Measurements from ENCODE around the gene RBM38.

RBM38 gene

DNA sequence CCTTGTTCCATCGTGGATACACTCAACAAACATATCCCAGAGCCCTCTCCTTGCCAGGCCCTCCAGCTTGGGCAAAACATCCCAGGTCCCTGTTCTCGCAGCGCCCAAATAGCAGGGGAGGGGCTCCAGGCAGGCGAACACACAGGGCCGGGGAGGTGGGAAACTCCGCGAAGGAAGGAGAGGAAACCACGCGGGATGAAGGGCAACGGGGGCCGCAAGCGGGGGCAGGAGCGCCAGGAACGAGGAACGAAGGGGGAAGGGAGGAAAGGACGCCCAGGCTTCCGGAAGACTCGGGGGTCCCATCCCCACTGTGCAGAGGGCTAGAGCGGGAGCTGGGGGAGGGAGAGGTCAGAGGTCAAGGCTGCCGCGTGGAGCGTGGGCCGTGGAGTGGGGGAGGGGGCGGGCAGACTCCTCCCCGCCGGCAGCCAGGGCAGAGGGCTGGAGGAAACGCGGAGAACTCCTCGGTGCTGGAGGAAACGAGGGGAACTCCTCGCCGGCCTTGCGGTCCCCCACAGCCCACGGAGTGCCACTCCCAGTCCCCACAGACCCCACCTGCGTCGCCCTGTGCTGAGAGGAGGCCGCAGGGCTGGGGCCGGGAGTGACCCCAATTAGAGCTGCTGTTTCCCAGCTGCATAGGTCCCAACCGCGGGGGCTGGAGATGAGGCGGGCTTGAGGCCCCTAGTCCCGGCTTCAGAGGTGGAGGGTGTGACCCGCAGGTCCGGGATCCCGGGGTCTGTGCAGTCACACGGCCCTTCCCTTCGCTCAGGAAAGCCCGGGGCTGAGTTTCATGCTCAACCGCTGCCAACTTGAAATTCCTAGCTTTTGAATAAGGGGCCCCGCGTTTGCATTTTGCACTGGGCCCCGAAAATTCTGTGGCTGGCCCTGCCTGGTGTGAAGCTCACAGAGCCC, 1.2 kb upstream of the RBM38 start (continued):
- TF ChIP-seq ZNF223 (tag by site-specific recombination; IDR thresholded peaks at IDR 0.05) (no peak), MEIS1 (CRISPR knock-in tag; IDR thresholded peaks at IDR 0.05; ENCODE audit: borderline replicate concordance) (no peak), ZNF138 (tag by site-specific recombination; IDR thresholded peaks at IDR 0.05; ENCODE audit: borderline replicate concordance) (no peak), ZNF211 (tag by site-specific recombination; IDR thresholded peaks at IDR 0.05; ENCODE audit: low read depth) (no peak), ZNF48 (tag by site-specific recombination; IDR thresholded peaks at IDR 0.05) (no peak), ZNF777 (tag by site-specific recombination; IDR thresholded peaks at IDR 0.05; ENCODE audit: borderline replicate concordance) (0 out of 2 replicates have a peak, but pooled peaks have one; percentile 13), ZNF571 (tag by site-specific recombination; IDR thresholded peaks at IDR 0.05) (no peak), ZNF76 (tag by site-specific recombination; IDR thresholded peaks at IDR 0.05; ENCODE audit: borderline replicate concordance, low read depth) (peak; percentile 7; the same call in 1 of the 2 replicates), ZNF248 (tag by site-specific recombination; IDR thresholded peaks at IDR 0.05) (no peak), ZNF510 (tag by site-specific recombination; IDR thresholded peaks at IDR 0.05; ENCODE audit: insufficient replicate concordance) (no peak), FEZF1 (tag by site-specific recombination; IDR thresholded peaks at IDR 0.05) (no peak), ZSCAN4 (tag by site-specific recombination; IDR thresholded peaks at IDR 0.05) (no peak), ZNF19 (tag by site-specific recombination; IDR thresholded peaks at IDR 0.05; ENCODE audit: low read depth) (no peak), SP2 (tag by site-specific recombination; IDR thresholded peaks at IDR 0.05) (peak; percentile 34; the same call in 1 of the 2 replicates), ZNF202 (tag by site-specific recombination; IDR thresholded peaks at IDR 0.05; ENCODE audit: borderline replicate concordance) (peak; percentile 98), ZNF701 (tag by site-specific recombination; IDR thresholded peaks at IDR 0.05) (no peak), ZNF114 (tag by site-specific recombination; IDR thresholded peaks at IDR 0.05) (no peak), OVOL3 (tag by site-specific recombination; IDR thresholded peaks at IDR 0.05) (no peak), ZNF174 (tag by site-specific recombination; IDR thresholded peaks at IDR 0.05) (no peak)
- TF ChIP-seq, protein P1, sequence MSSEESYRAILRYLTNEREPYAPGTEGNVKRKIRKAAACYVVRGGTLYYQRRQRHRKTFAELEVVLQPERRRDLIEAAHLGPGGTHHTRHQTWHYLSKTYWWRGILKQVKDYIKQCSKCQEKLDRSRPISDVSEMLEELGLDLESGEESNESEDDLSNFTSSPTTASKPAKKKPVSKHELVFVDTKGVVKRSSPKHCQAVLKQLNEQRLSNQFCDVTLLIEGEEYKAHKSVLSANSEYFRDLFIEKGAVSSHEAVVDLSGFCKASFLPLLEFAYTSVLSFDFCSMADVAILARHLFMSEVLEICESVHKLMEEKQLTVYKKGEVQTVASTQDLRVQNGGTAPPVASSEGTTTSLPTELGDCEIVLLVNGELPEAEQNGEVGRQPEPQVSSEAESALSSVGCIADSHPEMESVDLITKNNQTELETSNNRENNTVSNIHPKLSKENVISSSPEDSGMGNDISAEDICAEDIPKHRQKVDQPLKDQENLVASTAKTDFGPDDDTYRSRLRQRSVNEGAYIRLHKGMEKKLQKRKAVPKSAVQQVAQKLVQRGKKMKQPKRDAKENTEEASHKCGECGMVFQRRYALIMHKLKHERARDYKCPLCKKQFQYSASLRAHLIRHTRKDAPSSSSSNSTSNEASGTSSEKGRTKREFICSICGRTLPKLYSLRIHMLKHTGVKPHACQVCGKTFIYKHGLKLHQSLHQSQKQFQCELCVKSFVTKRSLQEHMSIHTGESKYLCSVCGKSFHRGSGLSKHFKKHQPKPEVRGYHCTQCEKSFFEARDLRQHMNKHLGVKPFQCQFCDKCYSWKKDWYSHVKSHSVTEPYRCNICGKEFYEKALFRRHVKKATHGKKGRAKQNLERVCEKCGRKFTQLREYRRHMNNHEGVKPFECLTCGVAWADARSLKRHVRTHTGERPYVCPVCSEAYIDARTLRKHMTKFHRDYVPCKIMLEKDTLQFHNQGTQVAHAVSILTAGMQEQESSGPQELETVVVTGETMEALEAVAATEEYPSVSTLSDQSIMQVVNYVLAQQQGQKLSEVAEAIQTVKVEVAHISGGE (tag by site-specific recombination; conservative IDR thresholded peaks at IDR 0.05; ENCODE audit: low read depth): no peak
- TF ChIP-seq, protein P2, sequence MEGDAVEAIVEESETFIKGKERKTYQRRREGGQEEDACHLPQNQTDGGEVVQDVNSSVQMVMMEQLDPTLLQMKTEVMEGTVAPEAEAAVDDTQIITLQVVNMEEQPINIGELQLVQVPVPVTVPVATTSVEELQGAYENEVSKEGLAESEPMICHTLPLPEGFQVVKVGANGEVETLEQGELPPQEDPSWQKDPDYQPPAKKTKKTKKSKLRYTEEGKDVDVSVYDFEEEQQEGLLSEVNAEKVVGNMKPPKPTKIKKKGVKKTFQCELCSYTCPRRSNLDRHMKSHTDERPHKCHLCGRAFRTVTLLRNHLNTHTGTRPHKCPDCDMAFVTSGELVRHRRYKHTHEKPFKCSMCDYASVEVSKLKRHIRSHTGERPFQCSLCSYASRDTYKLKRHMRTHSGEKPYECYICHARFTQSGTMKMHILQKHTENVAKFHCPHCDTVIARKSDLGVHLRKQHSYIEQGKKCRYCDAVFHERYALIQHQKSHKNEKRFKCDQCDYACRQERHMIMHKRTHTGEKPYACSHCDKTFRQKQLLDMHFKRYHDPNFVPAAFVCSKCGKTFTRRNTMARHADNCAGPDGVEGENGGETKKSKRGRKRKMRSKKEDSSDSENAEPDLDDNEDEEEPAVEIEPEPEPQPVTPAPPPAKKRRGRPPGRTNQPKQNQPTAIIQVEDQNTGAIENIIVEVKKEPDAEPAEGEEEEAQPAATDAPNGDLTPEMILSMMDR (tag by site-specific recombination; IDR thresholded peaks at IDR 0.05): no peak
- TF ChIP-seq, protein P3, sequence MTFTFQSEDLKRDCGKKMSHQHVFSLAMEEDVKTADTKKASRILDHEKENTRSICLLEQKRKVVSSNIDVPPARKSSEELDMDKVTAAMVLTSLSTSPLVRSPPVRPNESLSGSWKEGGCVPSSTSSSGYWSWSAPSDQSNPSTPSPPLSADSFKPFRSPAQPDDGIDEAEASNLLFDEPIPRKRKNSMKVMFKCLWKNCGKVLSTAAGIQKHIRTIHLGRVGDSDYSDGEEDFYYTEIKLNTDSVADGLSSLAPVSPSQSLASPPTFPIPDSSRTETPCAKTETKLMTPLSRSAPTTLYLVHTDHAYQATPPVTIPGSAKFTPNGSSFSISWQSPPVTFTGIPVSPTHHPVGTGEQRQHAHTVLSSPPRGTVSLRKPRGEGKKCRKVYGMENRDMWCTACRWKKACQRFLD (tag by site-specific recombination; IDR thresholded peaks at IDR 0.05): no peak
- TF ChIP-seq, protein P4, sequence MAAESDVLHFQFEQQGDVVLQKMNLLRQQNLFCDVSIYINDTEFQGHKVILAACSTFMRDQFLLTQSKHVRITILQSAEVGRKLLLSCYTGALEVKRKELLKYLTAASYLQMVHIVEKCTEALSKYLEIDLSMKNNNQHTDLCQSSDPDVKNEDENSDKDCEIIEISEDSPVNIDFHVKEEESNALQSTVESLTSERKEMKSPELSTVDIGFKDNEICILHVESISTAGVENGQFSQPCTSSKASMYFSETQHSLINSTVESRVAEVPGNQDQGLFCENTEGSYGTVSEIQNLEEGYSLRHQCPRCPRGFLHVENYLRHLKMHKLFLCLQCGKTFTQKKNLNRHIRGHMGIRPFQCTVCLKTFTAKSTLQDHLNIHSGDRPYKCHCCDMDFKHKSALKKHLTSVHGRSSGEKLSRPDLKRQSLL (tag by site-specific recombination; IDR thresholded peaks at IDR 0.05): no peak
- TF ChIP-seq, protein P5, sequence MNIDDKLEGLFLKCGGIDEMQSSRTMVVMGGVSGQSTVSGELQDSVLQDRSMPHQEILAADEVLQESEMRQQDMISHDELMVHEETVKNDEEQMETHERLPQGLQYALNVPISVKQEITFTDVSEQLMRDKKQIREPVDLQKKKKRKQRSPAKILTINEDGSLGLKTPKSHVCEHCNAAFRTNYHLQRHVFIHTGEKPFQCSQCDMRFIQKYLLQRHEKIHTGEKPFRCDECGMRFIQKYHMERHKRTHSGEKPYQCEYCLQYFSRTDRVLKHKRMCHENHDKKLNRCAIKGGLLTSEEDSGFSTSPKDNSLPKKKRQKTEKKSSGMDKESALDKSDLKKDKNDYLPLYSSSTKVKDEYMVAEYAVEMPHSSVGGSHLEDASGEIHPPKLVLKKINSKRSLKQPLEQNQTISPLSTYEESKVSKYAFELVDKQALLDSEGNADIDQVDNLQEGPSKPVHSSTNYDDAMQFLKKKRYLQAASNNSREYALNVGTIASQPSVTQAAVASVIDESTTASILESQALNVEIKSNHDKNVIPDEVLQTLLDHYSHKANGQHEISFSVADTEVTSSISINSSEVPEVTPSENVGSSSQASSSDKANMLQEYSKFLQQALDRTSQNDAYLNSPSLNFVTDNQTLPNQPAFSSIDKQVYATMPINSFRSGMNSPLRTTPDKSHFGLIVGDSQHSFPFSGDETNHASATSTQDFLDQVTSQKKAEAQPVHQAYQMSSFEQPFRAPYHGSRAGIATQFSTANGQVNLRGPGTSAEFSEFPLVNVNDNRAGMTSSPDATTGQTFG (tag by site-specific recombination; IDR thresholded peaks at IDR 0.05; ENCODE audit: borderline replicate concordance): no peak
